Activated naive CD4-positive, alpha-beta T cell treated with anti-CD3 and anti-CD28 coated beads, Interleukin-2, amount 50 U/mL, for 24 hours (primary cell): ENCODE measurements around the gene ING3.

ENCODE experiments used
- H3K27ac Mint-ChIP-seq: one replicate; pipeline ENCODE4 v1.8.0; 2021; ENCODE audit warnings: mild to moderate bottlenecking, mixed read lengths
- H3K27me3 Mint-ChIP-seq: one replicate; pipeline ENCODE4 v1.8.0; 2021; ENCODE audit warnings: mixed read lengths
- H3K36me3 Mint-ChIP-seq: one replicate; pipeline ENCODE4 v1.8.0; 2021; ENCODE audit warnings: mixed read lengths
- H3K4me1 Mint-ChIP-seq: one replicate; pipeline ENCODE4 v1.8.0; 2021; ENCODE audit warnings: mixed read lengths
- H3K4me3 Mint-ChIP-seq: one replicate; pipeline ENCODE4 v1.8.0; 2021; ENCODE audit warnings: mild to moderate bottlenecking, mixed read lengths
- H3K9me3 Mint-ChIP-seq: one replicate; pipeline ENCODE4 v1.8.0; 2021; ENCODE audit warnings: mixed read lengths

The ING3 gene

GRCh38 chr7:120991581-120991980 is 41.0 kb downstream of the ING3 start:
- no peak overlapping the region for H3K27ac Mint-ChIP-seq
- H3K4me3 Mint-ChIP-seq, result no peak overlapping the region
- H3K27me3 Mint-ChIP-seq, result peaks cover 31% of the 10 kb centered on the region
- H3K9me3 Mint-ChIP-seq, result no peaks in the 10 kb centered on the region
- no peaks in the 10 kb centered on the region for H3K36me3 Mint-ChIP-seq
- peaks cover 37% of the 10 kb centered on the region for H3K4me1 Mint-ChIP-seq

- H3K4me3 Mint-ChIP-seq, result no peak overlapping the region
- H3K36me3 Mint-ChIP-seq, result no peaks in the 10 kb centered on the region
- no peaks in the 10 kb centered on the region for H3K9me3 Mint-ChIP-seq
- H3K27ac Mint-ChIP-seq, result no peak overlapping the region
- H3K27me3 Mint-ChIP-seq, result peaks cover 26% of the 10 kb centered on the region
- H3K4me1 Mint-ChIP-seq, result peaks cover 43% of the 10 kb centered on the region
Measured at GRCh38 chr7:120992272-120992964, 41.8 kb downstream of the ING3 start.

- Mint-ChIP-seq H3K27ac (no peak overlapping the region), H3K36me3 (no peaks in the 10 kb centered on the region), H3K4me1 (peaks cover 37% of the 10 kb centered on the region), H3K27me3 (peaks cover 21% of the 10 kb centered on the region), H3K4me3 (no peak overlapping the region), H3K9me3 (no peaks in the 10 kb centered on the region)
Measured at GRCh38 chr7:120992965-120993494, 42.5 kb downstream of the ING3 start.

DNA sequence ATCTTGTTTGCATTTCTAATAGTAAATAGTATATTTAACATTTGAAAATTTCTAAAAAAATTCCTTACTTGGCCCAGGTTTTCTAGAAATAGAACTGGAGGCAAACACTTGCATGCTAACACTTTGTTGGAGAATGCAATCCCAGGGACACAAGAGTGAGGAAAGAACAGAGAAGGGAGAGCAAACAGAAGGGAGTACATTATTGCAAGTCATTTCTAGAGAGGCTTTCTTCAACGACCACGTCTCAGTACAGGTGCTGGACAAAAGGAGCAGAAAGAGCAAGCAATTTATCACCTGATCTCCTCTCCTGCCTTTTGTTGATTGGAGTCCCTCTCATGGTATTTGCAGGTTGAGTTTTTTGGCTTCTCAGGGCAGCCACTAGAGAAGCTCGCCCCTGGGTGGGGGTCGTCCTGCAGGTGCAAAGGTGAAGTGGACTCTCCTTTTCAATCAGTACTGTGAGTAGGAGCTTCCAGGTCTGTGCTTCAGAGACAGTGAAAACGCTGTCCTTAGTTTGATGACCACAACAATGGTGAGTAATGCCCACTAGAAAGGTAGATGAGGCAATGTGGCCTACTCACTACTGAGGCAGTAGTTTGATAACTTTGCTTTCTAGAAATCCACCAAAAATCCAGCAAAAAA is 43.1 kb downstream of the ING3 start:
- Mint-ChIP-seq H3K27ac (no peak overlapping the region), H3K9me3 (no peaks in the 10 kb centered on the region), H3K4me1 (peaks cover 31% of the 10 kb centered on the region), H3K36me3 (no peaks in the 10 kb centered on the region), H3K4me3 (no peak overlapping the region), H3K27me3 (peaks cover 19% of the 10 kb centered on the region)

GRCh38 chr7:120994512-120995410 is 44.2 kb downstream of the ING3 start:
- Mint-ChIP-seq H3K27ac (no peak overlapping the region), H3K36me3 (no peaks in the 10 kb centered on the region), H3K27me3 (peaks cover 10% of the 10 kb centered on the region), H3K4me3 (no peak overlapping the region), H3K9me3 (no peaks in the 10 kb centered on the region), H3K4me1 (peaks cover 30% of the 10 kb centered on the region)

- H3K4me3 Mint-ChIP-seq, result no peak overlapping the region
- H3K27ac Mint-ChIP-seq, result peak overlapping the region; percentile 6
- peaks cover 5% of the 10 kb centered on the region for H3K27me3 Mint-ChIP-seq
- H3K9me3 Mint-ChIP-seq, result no peaks in the 10 kb centered on the region
- peaks cover 34% of the 10 kb centered on the region for H3K4me1 Mint-ChIP-seq
- no peaks in the 10 kb centered on the region for H3K36me3 Mint-ChIP-seq
Measured at GRCh38 chr7:120995654-120996053, 45.1 kb downstream of the ING3 start.

DNA sequence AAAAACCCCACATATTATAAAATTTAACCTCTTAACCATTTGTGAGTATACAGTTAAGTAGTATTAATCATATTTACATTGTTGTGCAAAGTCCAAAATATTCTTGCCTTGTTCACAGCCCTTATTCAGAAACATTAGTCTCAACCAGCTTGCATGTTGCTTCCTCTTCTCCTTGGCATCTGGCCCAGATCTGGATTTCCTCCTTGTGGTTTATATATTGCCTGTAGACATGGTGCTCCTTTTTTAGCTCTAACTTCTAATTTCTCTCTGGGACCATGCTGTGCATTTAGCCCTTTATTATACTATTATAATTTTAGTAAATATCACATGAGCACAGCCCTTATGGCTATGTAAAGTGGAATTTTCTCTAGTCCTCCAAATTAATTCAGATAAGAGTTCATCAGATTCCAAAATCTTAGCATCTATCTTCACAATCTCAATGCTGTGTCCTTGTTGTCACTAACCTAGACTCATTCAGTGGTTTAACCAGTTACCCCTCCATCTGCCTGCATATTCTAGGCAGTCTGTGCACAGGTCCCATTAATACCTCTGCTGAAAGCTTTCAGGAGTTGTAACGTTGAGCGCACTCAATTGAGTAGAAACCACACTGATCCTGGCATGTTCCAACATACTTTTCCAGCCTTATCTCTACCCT is 45.9 kb downstream of the ING3 start:
- H3K27me3 Mint-ChIP-seq, result peaks cover 4% of the 10 kb centered on the region
- H3K4me3 Mint-ChIP-seq, result peak overlapping the region; percentile 12
- no peak overlapping the region for H3K27ac Mint-ChIP-seq
- peaks cover 34% of the 10 kb centered on the region for H3K4me1 Mint-ChIP-seq
- no peaks in the 10 kb centered on the region for H3K36me3 Mint-ChIP-seq
- no peaks in the 10 kb centered on the region for H3K9me3 Mint-ChIP-seq

GRCh38 chr7:120996988-120997345 is 46.4 kb downstream of the ING3 start:
- Mint-ChIP-seq H3K27ac (no peak overlapping the region), H3K27me3 (peaks cover 4% of the 10 kb centered on the region), H3K36me3 (no peaks in the 10 kb centered on the region), H3K4me1 (peaks cover 34% of the 10 kb centered on the region), H3K4me3 (peak overlapping the region; percentile 12), H3K9me3 (no peaks in the 10 kb centered on the region)

DNA sequence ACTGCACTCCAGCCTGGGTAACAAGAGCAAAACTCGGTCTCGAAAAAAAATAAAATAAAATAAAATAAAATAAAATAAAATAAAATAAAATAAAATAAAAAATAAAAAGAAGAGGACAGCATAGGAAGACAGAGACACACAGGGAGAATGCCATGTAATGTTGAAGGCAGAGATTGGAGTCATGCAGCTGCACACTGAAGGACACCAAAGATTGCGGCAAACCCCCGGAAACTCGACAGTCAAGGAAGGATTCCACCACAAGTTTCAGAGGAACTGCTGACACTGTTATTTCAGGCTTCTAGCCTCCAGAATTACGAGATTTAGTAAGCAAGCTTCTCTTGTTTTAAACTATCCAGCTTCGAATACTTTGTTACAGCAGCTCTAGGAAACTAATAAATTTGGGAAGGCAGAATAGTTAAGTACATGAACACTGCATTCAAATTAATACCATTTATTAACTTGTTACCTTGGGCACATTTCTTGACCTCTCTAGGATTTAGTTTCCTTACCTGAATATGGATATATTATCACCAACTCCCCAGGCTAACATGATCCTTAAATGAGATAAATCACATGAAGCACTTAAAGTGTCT is 47.4 kb downstream of the ING3 start:
- no peak overlapping the region for H3K4me3 Mint-ChIP-seq
- H3K4me1 Mint-ChIP-seq, result peaks cover 34% of the 10 kb centered on the region
- H3K9me3 Mint-ChIP-seq, result no peaks in the 10 kb centered on the region
- no peaks in the 10 kb centered on the region for H3K36me3 Mint-ChIP-seq
- H3K27ac Mint-ChIP-seq, result no peak overlapping the region
- H3K27me3 Mint-ChIP-seq, result peaks cover 2% of the 10 kb centered on the region

DNA sequence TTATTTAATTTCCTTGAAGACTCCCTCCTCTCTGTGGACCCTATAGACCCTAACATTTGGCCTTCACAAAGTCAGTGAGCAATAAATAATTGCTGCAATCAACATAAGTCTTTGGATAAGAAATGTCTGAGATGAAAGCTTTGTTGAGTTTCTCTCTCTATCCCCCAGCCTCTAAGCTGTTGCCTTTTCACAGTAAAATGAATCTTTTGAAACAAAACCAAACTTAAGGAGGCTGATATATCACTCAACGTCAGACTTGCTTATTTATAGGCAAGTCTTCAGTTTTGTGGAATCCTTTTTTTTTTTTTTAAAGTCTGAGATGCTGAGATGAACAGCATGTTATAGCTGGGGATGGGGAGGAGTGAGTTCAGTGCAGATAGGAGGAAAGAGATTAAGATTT is 47.9 kb downstream of the ING3 start:
- H3K27ac Mint-ChIP-seq, result no peak overlapping the region
- H3K4me3 Mint-ChIP-seq, result no peak overlapping the region
- H3K4me1 Mint-ChIP-seq, result peaks cover 34% of the 10 kb centered on the region
- H3K9me3 Mint-ChIP-seq, result no peaks in the 10 kb centered on the region
- H3K27me3 Mint-ChIP-seq, result peaks cover 2% of the 10 kb centered on the region
- H3K36me3 Mint-ChIP-seq, result no peaks in the 10 kb centered on the region

- no peaks in the 10 kb centered on the region for H3K9me3 Mint-ChIP-seq
- no peaks in the 10 kb centered on the region for H3K36me3 Mint-ChIP-seq
- H3K4me3 Mint-ChIP-seq, result no peak overlapping the region
- peaks cover 4% of the 10 kb centered on the region for H3K27me3 Mint-ChIP-seq
- H3K27ac Mint-ChIP-seq, result no peak overlapping the region
- peaks cover 34% of the 10 kb centered on the region for H3K4me1 Mint-ChIP-seq
Measured at GRCh38 chr7:120998996-120999565, 48.5 kb downstream of the ING3 start.

GRCh38 chr7:121000081-121000983 is 49.8 kb downstream of the ING3 start:
- Mint-ChIP-seq H3K4me1 (peaks cover 28% of the 10 kb centered on the region), H3K27ac (no peak overlapping the region), H3K4me3 (no peak overlapping the region), H3K9me3 (no peaks in the 10 kb centered on the region), H3K27me3 (peaks cover 5% of the 10 kb centered on the region), H3K36me3 (peaks cover 1% of the 10 kb centered on the region)

DNA sequence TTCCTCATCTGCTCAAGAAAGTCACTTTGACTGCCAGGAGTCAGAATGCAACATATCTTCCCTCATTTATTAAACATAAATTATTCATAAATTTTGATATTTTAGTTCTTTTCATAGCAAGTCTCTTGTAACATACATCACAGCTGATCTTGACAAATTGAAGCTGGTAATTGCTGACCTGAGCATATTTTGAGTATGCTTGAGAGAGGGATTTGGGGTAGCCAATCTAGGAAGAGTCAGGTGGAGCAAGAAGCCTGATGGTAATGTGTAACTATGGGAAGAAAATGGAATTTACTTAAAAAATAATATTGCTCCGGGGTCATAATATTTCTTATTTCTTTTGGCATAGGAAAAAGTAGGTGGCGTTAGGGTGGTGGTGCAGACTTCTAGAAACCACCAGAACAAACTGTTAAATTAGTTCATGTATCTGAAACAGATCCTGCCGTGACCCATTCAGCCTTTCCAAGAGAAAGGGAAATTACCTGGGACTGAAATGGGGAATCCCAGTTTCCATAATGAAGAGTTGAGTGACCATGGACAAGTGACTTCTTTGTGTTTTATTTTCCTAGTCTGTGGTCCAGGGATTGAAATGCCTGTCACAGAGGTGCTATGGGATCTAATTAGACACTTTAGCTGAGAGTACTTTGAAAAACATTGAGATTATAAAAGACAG is 50.8 kb downstream of the ING3 start:
- Mint-ChIP-seq H3K27me3 (peaks cover 5% of the 10 kb centered on the region), H3K4me1 (peaks cover 18% of the 10 kb centered on the region), H3K27ac (no peak overlapping the region), H3K36me3 (peaks cover 1% of the 10 kb centered on the region), H3K4me3 (no peak overlapping the region), H3K9me3 (no peaks in the 10 kb centered on the region)
